Osteoblast (primary cell): ENCODE data around the gene HS3ST2. TPM values are rescaled to one million over a fixed set of nuclear protein-coding genes. Genes with fewer than 3 reads are reported as not detected.
"Not testable (repeated sequence)": the region's sequence is repeated elsewhere in the genome, so short reads cannot be mapped to it uniquely, and the experiment has no call there.

Experiments
- DNase-seq: peaks from one replicate; pipeline ENCODE4 v3.0.0; 2011; ENCODE audit warnings: low spot score, mixed read lengths; ENCODE audit not compliant: insufficient read length; ENCODE audit errors: missing footprints
- H2AFZ ChIP-seq: 2 replicates; pipeline ENCODE4 v1.6.0; 2011; ENCODE audit warnings: mild to moderate bottlenecking, low read length
- H3K27ac ChIP-seq: 2 replicates; pipeline ENCODE4 v1.5.1; 2011; ENCODE audit warnings: mild to moderate bottlenecking, low read depth, low read length, moderate library complexity
- H3K27me3 ChIP-seq: 2 replicates; pipeline ENCODE4 v1.6.0; 2012; ENCODE audit warnings: mild to moderate bottlenecking, control low read depth, inconsistent platforms, low read length, moderate library complexity; ENCODE audit not compliant: insufficient read depth
- H3K36me3 ChIP-seq: 2 replicates; pipeline ENCODE4 v1.5.1; 2011; ENCODE audit warnings: mild to moderate bottlenecking, low read length, control low read depth, moderate library complexity; ENCODE audit not compliant: insufficient read depth
- H3K4me1 ChIP-seq: 2 replicates; pipeline ENCODE4 v1.5.1; 2011; ENCODE audit warnings: mild to moderate bottlenecking, low read length, control low read depth, moderate library complexity; ENCODE audit not compliant: insufficient read depth
- H3K4me2 ChIP-seq: 2 replicates; pipeline ENCODE4 v1.6.0; 2011; ENCODE audit warnings: mild to moderate bottlenecking, low read length; ENCODE audit not compliant: insufficient read depth
- H3K4me3 ChIP-seq: fragments of 200-600 bp; sonication (generic); 3 replicates; pipeline ENCODE4 v1.5.1; 2012; ENCODE audit warnings: mild to moderate bottlenecking, low read length, inconsistent platforms; ENCODE audit not compliant: insufficient read depth
- H3K79me2 ChIP-seq: 2 replicates; pipeline ENCODE4 v1.6.0; 2012; ENCODE audit warnings: mild to moderate bottlenecking, low read length, control low read depth, inconsistent platforms; ENCODE audit not compliant: insufficient read depth
- H3K9me3 ChIP-seq: 2 replicates; pipeline ENCODE4 v1.5.1; 2011; ENCODE audit warnings: low read depth, low read length, control low read depth
- H4K20me1 ChIP-seq: 2 replicates; pipeline ENCODE4 v1.6.0; 2012; ENCODE audit warnings: mild to moderate bottlenecking, low read length, control low read depth; ENCODE audit not compliant: insufficient read depth
- CTCF ChIP-seq: IDR thresholded peaks from 2 replicates; pipeline ENCODE4 v1.5.1; 2011; ENCODE audit warnings: mild to moderate bottlenecking, low read depth, low read length, moderate library complexity; ENCODE audit errors: extremely low read depth
- total RNA-seq: library from RNA; depleted of rRNA; stranded (reverse); fragments of >200 nt; gene quantifications from 2 replicates; pipeline ENCODE4 v1.2.3, GENCODE V29; 2012

Gene HS3ST2
- total RNA-seq, 1 donor: under 0.01 TPM

GRCh38 chr16:22898131-22898530 is 84.2 kb downstream of the HS3ST2 start:
- H3K4me2 ChIP-seq: no peak overlapping the region
- TF ChIP-seq CTCF: no peak
- no peaks in the 10 kb centered on the region for H3K36me3 ChIP-seq
- no peaks in the 10 kb centered on the region for H4K20me1 ChIP-seq
- no peak overlapping the region for H3K27ac ChIP-seq
- H3K79me2 ChIP-seq: no peaks in the 10 kb centered on the region
- no peak overlapping the region for H2AFZ ChIP-seq
- DNase-seq: no peak
- no peak overlapping the region for H3K4me3 ChIP-seq
- no peaks in the 10 kb centered on the region for H3K9me3 ChIP-seq
- H3K27me3 ChIP-seq: no peaks in the 10 kb centered on the region
- H3K4me1 ChIP-seq: no peaks in the 10 kb centered on the region

- no peaks in the 10 kb centered on the region for H3K36me3 ChIP-seq
- no peaks in the 10 kb centered on the region for H3K79me2 ChIP-seq
- H3K4me1 ChIP-seq: no peaks in the 10 kb centered on the region
- peak; percentile 32 for DNase-seq
- TF ChIP-seq CTCF: peak; percentile 65
- H3K27ac ChIP-seq: no peak overlapping the region
- H3K4me3 ChIP-seq: no peak overlapping the region
- no peak overlapping the region for H3K4me2 ChIP-seq
- no peaks in the 10 kb centered on the region for H3K9me3 ChIP-seq
- H2AFZ ChIP-seq: no peak overlapping the region
- no peaks in the 10 kb centered on the region for H3K27me3 ChIP-seq
- H4K20me1 ChIP-seq: no peaks in the 10 kb centered on the region
These were observed 84.9 kb downstream of the HS3ST2 start for GRCh38 chr16:22898874-22899348.

- H3K4me2 ChIP-seq, H2AFZ ChIP-seq, H3K36me3 ChIP-seq: not testable (repeated sequence)
These were observed 85.6 kb downstream of the HS3ST2 start for GRCh38 chr16:22899567-22899966.

GRCh38 chr16:22900863-22901262 is 86.9 kb downstream of the HS3ST2 start:
- Histone ChIP-seq H4K20me1 (no peaks in the 10 kb centered on the region), H3K4me1 (no peaks in the 10 kb centered on the region), H3K9me3 (no peaks in the 10 kb centered on the region), H3K4me3 (no peak overlapping the region), H3K36me3 (no peaks in the 10 kb centered on the region), H3K27ac (no peak overlapping the region), H3K79me2 (no peaks in the 10 kb centered on the region), H3K4me2 (no peak overlapping the region), H2AFZ (no peak overlapping the region), H3K27me3 (no peaks in the 10 kb centered on the region)
- TF ChIP-seq CTCF: no peak
- no peak for DNase-seq

More at GRCh38 chr16:22899567-22899966, 85.6 kb downstream of the HS3ST2 start:
- H3K9me3 ChIP-seq, H4K20me1 ChIP-seq, DNase-seq, H3K27ac ChIP-seq, H3K4me3 ChIP-seq, H3K79me2 ChIP-seq, H3K4me1 ChIP-seq, H3K27me3 ChIP-seq: not testable (repeated sequence)
